Neural crest cell (in vitro differentiated cells): ENCODE data around the gene PKN1. TPM values are rescaled to one million over a fixed set of nuclear protein-coding genes. Genes with fewer than 3 reads are reported as not detected.
"Not testable (repeated sequence)": the region's sequence is repeated elsewhere in the genome, so short reads cannot be mapped to it uniquely, and the experiment has no call there.

ENCODE experiments used
- DNase-seq: peaks from one replicate; pipeline ENCODE4 v3.0.0; 2021; ENCODE audit warnings: low read depth, mixed read lengths, low spot score
- H3K27ac Mint-ChIP-seq: one replicate; pipeline ENCODE4 v1.8.0; 2021; ENCODE audit warnings: mild to moderate bottlenecking, mixed read lengths; ENCODE audit not compliant: unreplicated experiment
- H3K27me3 Mint-ChIP-seq: 2 replicates; pipeline ENCODE4 v1.8.0; 2021; ENCODE audit warnings: low read depth, mild to moderate bottlenecking, mixed read lengths
- H3K36me3 Mint-ChIP-seq: 2 replicates; pipeline ENCODE4 v1.8.0; 2021; ENCODE audit warnings: low read depth, mild to moderate bottlenecking, mixed read lengths
- H3K4me1 Mint-ChIP-seq: 2 replicates; pipeline ENCODE4 v1.8.0; 2021; ENCODE audit warnings: mixed read lengths
- H3K4me3 Mint-ChIP-seq: one replicate; pipeline ENCODE4 v1.8.0; 2021; ENCODE audit warnings: mild to moderate bottlenecking, mixed read lengths
- H3K9me3 Mint-ChIP-seq: 2 replicates; pipeline ENCODE4 v1.8.0; 2021; ENCODE audit warnings: mixed read lengths
- total RNA-seq: library from RNA; stranded (reverse); gene quantifications from 2 replicates; pipeline ENCODE4 v1.2.1, GENCODE V29; 2021
- TF ChIP-seq, protein P1 (sequence below): fragments of 200-600 bp; sonication (generic); conservative IDR thresholded peaks from 2 replicates; pipeline ENCODE4 v1.5.0; 2021; ENCODE audit warnings: antibody characterized with exemption, mild to moderate bottlenecking

The PKN1 gene
- total RNA-seq, 1 donor from 2014 or later = 126 TPM

DNA sequence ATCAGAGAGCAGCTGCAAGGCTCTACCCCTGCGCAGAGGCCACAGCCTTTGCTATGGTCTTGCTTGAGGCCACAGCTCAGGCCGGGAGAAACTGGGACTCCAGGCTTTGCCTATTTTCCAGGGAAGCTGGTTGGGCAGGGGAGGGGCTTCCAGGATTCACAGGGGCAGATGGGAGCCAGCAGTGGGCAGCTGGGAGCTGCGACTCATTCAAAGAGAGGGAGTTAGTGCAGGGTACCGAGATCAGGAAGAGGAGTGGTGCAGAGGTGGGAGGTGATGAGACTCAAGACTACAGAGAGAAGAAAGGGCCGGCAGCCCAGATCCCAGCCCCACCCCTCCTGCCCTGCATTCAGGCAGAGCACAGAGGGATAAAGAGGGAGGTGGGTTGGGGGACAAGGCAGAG is 39.8 kb upstream of the PKN1 start:
- H3K4me3 Mint-ChIP-seq = no peak overlapping the region
- no peaks in the 10 kb centered on the region for H3K36me3 Mint-ChIP-seq
- H3K27ac Mint-ChIP-seq = no peak overlapping the region
- H3K9me3 Mint-ChIP-seq = no peaks in the 10 kb centered on the region
- TF ChIP-seq, protein P1, sequence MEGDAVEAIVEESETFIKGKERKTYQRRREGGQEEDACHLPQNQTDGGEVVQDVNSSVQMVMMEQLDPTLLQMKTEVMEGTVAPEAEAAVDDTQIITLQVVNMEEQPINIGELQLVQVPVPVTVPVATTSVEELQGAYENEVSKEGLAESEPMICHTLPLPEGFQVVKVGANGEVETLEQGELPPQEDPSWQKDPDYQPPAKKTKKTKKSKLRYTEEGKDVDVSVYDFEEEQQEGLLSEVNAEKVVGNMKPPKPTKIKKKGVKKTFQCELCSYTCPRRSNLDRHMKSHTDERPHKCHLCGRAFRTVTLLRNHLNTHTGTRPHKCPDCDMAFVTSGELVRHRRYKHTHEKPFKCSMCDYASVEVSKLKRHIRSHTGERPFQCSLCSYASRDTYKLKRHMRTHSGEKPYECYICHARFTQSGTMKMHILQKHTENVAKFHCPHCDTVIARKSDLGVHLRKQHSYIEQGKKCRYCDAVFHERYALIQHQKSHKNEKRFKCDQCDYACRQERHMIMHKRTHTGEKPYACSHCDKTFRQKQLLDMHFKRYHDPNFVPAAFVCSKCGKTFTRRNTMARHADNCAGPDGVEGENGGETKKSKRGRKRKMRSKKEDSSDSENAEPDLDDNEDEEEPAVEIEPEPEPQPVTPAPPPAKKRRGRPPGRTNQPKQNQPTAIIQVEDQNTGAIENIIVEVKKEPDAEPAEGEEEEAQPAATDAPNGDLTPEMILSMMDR = no peak
- H3K4me1 Mint-ChIP-seq = peaks cover 5% of the 10 kb centered on the region
- H3K27me3 Mint-ChIP-seq = no peaks in the 10 kb centered on the region
- no peak for DNase-seq

DNA sequence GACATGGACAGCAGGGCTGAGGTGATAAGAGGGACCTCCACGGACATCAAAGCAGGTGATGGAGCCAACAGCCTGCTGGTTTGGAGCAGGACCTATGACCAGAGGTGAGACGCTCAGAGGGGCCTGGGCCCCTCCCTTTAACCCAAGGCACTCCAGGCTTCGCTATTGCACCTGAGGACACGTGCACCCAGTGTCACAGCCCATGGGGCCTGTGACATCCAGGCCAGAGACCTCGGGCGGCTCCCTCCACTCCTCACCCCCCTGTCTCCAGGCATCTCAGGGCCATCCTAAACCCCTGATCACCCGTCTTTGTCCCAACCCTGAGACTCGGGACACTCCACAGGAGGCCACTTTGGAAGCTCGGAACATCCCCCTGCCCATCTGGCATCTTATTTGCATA is 38.9 kb upstream of the PKN1 start:
- no peak for DNase-seq
- TF ChIP-seq, protein P1 = no peak
- H3K9me3 Mint-ChIP-seq = no peaks in the 10 kb centered on the region
- H3K4me3 Mint-ChIP-seq = no peak overlapping the region
- no peaks in the 10 kb centered on the region for H3K27me3 Mint-ChIP-seq
- H3K4me1 Mint-ChIP-seq = no peaks in the 10 kb centered on the region
- H3K36me3 Mint-ChIP-seq = no peaks in the 10 kb centered on the region
- H3K27ac Mint-ChIP-seq = no peak overlapping the region

DNA sequence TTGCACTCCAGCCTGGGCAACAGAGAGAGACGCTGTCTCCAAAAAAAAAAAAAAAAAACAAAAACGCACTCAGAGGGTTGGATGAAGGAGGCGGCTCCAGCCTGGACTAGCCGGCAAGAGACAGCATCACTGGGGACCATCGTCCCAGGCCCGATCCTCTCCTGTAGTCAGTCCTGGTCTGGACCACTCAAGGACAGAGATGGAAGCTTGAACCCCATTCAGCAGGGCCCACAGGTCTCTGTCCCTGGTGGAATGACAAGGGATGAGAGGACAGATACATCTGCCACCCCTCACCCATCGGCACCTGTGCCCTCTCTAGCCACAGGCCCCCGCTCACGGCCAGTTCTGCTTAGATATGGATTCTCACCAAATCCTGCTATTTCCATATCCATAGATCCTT is 37.8 kb upstream of the PKN1 start:
- Mint-ChIP-seq H3K4me3 (no peak overlapping the region), H3K27me3 (no peaks in the 10 kb centered on the region), H3K4me1 (no peaks in the 10 kb centered on the region), H3K27ac (no peak overlapping the region), H3K36me3 (no peaks in the 10 kb centered on the region), H3K9me3 (no peaks in the 10 kb centered on the region)
- no peak for DNase-seq
- TF ChIP-seq, protein P1 = no peak

DNA sequence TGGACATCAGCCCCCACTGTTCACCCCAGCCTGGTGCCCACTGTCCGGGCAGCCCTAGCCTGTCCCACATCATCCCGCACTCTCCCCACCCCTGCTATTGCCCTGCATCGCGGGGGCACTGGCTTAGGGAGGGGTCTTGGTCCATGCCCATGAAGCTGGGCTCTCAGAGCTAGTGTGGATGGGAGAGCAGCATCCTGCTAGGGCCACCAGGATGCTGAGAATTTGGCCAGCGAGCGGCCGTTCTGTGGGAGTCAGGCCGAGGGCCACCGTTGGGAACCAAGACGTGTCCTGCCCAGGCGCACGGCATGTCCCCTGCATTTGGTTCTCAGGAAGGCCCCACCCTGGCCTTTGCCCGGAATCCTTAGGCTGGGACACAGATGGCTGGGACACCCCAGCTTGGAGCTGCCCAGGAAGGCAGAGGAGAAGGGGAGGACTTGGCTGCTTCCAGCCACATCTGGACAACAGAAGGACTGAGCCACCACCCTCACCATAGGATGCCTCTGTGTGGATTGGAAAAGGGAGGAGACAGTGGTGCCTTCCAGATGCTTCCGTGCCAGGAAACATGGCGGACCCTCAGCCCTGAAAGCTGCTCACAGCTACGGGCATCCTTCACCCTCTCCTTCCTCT is 37.3 kb upstream of the PKN1 start:
- no peak for DNase-seq
- Mint-ChIP-seq H3K27me3 (no peaks in the 10 kb centered on the region), H3K27ac (no peak overlapping the region), H3K9me3 (no peaks in the 10 kb centered on the region), H3K36me3 (no peaks in the 10 kb centered on the region), H3K4me3 (no peak overlapping the region), H3K4me1 (no peaks in the 10 kb centered on the region)
- TF ChIP-seq, protein P1 = no peak

DNA sequence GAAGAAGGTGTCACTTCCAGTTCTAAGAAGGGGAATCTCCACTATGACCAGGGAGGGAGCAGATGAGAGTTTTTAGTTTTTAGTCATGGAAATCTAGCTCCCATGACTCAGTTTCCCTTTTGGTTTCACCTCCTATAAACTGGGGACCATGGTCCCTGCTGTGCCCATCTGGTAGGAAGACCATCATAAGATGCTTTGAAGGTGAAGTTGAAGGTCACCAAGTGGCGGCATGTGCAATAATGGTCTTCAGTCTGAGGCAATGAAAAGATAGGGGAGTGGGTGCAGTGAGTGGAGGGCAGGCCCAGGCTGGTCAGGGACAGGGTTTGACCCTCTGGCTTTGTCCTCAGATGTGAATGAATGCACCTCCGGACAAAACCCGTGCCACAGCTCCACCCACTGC is 36.4 kb upstream of the PKN1 start:
- not testable (repeated sequence) for DNase-seq, H3K27me3 Mint-ChIP-seq, H3K4me3 Mint-ChIP-seq, H3K4me1 Mint-ChIP-seq, H3K9me3 Mint-ChIP-seq, H3K27ac Mint-ChIP-seq, H3K36me3 Mint-ChIP-seq

DNA sequence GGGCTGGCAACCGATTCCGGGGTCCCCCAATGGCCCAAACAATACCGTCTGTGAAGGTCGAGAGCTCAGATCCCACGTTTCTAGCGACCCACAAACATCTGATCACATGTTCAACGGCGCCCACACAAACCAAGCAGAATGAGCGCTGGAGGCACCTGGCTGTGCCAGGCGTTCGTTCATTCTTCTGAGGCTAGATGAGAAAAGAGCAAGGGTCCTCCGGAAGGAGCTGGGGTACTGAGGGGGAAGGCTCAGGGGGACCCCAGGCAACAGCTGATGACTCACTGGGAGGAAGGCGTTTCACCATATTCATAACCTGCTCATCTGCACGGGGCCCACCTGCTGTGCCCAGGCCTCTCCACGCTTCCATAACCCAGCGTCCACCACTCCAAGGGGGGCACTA is 35.9 kb upstream of the PKN1 start:
- H3K9me3 Mint-ChIP-seq, DNase-seq, H3K4me3 Mint-ChIP-seq, H3K27ac Mint-ChIP-seq, H3K27me3 Mint-ChIP-seq, H3K4me1 Mint-ChIP-seq, H3K36me3 Mint-ChIP-seq: not testable (repeated sequence)
